Retina (tissue), 1 donor: ENCODE data around the gene SPATA21.

Experiments used
- DNase-seq: peaks from one replicate; pipeline ENCODE4 v3.0.0-alpha.2; 2016

SPATA21 gene

DNA sequence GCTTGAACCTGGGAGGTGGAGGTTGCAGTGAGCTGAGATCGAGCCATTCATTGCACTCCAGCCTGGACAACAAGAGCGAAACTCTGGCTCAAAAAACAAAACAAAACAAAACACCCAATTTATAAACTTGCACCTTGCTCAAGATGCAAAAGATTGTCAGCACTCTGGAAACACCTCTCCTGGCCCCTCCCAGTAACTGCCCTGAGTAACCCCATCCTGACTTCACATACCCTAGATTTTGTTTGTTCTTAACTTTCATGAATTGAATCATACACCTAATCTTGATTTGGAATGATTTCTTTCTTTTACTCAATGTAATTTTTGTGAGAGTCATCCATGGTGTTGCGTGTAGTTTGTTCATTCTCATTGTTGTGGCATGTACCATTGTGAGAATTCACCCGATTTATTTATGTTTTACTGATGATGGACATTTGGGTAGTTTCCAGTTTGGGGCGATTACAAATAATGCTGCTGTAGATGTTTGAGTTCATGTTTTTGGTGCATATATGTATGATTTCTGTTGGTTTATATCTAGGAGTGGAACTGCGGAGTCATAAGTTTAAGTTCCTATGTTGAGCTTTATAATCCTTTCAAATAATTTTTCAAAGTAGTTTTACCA is 13.7 kb upstream of the SPATA21 start:
- no peak for DNase-seq

DNA sequence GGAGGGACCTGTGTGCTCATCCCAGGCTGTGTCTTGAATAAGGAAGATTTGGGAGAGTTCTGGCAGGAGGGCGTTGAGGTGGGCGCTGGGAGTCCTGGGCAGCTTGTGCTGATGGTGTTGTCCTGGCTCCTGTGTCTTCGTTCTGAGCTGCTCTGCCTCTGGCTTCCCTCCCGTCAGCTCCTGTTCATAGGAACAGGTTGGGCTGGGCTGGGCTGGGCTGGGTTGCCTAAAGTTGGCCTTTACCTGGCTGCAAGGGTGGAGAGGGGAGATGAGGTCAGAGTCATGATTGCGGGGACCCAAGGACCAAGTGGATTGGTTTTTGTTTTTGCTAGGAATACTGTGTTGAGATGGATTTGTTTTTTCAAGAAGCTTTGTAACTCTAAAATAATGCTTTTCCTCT is 12.4 kb upstream of the SPATA21 start:
- no peak for DNase-seq

DNA sequence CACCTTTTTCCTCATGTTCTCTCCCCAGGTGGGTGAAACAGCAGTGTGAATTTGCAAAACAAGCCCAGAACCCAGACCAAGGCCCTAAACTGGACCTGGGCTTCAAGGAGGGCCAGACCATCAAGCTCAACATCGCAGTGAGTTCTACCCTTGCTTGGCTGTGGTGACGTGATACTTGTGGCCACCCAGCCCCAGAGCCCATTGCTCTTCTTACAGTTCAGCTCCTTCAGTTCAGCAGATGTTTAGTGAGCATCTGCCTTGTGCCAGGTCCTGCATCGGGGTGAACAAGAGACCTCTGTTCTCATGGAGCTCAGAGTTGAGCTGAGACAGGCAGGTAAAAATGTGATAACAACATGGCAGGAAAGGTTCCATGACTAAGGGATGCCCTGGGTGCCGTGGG is 11.8 kb upstream of the SPATA21 start:
- DNase-seq: no peak

DNA sequence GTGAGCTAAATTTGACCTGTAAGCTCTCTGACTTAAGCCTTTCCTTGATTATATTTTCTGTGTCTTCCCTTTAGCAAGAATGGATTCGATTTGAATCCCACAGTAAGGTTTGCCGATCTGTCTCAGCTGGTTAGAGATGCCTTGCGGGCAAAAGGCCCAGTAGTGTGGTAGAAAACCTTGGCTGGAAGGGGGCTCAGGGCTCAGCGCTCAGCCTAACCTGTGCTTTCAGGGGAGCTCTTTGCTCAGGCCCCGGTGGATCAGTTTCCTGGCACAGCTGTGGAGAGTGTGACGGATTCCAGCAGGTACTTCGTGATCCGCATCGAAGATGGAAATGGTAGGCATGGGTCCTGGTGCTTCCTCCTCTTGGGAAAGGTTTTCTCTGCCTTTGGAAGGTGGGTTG is 10.4 kb upstream of the SPATA21 start:
- DNase-seq: no peak

DNA sequence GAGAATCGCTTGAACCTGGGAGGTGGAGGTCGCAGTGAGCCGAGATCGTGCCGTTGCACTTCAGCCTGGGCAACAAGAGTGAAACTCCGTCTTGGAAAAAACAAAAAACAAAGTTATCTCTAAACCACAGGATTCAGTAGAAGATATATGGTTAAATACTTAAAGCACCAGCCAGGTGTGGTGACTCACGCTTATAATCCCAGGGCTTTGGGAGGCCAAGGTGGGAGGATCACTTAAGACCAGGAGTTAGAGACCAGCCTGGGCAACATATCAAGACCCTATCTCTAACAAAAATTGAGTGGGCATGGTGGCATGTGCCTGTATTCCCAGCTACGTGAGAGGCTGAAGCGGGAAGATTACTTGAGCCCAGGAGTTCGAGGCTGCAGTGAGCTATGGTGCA is 8.9 kb upstream of the SPATA21 start:
- no peak for DNase-seq

DNA sequence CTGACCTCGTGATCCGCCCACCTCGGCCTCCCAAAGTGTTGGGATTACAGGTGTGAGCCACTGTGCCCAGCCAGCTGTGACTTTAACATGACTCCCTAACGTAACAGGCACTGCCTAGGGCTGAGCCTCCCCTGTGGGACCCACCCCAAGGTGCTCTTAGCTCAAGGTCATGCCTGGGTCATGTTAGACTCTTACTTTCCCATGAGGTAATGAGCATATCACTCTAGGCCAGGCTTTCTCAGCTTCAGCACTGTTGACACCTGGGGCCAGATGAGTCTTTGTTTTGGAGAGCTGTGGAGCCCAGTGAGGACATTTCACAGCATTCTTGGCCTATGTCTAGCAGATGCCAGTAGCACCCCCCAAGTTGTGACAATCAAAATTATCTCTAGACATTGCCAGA is 7.8 kb upstream of the SPATA21 start:
- DNase-seq: no peak

DNA sequence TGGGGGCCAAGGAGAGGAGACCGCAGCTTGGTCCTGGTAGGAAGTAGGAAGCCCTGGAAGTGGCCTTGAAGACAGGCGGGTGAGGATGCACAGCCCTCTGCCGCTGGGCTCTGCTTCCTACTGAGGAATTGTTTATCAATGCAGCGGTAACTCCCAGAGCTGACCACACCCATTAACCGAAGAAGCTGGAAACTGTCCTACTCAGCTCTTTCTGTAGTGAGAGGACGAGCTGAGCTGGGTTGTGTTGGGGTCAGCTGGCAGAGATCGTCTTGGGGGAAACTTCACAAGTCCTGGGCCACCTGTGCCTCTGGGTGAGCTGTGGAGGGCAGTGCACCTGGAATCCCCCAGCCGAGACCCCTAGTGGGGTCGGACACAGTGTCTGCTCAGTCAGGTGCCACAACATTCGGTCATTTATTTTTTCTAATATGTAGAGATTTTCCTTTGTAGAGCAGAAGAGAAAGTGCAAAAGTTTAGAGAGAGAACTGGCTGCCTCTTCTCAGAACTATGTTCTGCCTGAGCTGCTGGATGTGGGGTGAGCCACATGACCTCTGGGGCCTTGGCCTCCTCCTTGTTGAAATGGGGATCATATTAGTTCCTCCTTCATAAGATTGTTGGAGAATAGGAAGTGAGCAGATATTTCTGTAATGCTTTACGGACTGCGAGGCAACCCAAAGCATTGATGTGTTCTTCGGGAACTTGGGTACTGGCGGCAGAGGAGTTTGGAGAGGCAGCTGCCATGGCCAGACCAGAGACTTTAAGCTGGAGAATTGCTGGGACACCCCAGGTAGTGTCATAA is 6.9 kb upstream of the SPATA21 start:
- DNase-seq: no peak

DNA sequence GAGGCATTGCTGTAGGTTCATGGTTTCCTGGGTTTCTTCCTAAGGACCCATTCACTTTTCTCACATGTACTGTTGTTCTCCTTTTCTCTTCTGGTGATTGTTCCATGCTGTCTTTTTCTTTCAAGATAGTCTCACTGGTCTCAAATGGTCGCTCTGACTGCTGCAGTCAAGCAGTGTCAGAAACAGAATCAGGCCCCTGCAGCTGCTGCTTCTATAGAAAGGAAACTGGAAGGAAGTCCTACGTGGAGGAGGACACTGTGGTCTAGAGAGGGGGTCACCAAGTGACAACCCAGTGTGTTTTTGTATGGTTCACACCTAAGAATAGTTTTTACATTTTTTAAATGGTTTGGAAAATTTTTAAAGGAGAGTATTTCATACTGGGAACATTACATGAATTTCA is 5.7 kb upstream of the SPATA21 start:
- no peak for DNase-seq

DNA sequence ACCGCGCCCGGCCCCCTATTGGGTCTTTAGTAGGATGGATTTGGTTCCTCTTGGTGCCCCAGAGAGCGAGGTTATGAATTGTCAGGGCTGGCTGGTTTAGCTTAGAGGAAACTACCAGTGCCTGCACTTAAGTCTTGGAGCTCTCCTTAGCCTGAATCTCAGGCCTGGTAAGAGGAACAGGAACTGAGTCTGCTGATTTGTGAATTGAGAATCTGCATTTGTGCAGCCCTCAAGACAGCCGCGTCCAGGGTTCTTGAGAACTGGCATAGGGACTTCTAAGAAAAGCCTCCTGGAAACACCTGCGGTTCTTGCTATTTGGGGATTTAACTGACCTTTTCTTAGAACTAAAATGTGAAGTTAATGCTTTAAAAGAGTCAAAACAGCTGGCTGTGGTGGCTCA is 5.0 kb upstream of the SPATA21 start:
- no peak for DNase-seq

DNA sequence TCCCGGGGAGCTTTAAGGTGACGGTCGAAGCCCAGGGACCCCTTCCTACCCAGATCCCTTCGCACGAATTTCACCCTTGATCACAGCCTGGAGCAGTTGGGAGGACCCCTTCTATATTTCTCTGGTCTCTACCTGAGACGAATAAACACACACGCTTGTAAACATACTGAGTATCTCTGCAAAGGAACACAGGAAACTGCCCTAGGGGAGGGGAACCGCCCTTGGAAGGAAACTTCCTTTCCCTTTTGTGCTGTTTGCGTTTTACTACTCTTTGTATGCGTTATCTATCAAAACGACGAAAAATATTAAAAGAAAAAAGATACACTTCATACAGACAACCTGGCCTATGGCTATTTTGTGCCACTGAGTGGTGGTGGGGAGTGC is 4.0 kb upstream of the SPATA21 start:
- DNase-seq: no peak

DNA sequence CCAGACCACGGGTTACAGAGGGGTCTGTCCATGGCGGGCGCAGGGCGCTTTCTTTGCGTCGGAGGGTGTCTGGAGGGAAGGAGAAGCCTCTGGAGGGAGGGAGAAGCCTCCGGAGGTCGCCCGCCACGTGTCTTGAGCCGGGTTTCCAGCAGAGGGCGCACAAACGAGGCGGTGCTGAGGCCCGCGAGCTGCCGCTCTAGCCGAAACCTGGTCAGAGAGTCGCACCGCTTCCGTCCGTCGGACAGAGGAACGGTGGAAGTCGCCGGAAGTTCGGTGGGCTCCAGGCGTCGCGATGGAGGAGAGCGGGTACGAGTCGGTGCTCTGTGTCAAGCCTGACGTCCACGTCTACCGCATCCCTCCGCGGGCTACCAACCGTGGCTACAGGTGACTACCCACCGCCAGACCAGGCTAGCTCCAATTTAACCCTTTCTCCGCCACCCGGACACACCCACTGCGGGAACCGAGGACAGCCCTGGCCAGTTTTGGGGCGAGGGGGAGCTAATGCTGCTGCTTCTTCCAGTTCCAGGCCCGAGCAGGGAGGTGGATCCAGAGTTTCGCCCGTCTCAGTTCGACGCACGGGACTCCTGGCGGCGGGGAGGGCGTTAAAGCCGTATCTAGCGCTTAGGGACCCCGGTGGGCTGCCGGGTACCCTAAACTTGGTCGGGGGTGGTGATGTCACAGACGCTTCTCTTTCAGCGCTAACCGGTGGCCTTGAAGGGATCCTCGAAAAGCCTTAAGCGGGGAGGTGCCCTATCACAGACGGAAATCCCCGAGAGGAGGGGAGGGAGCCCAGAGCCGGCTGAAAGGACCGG is 3.5 kb upstream of the SPATA21 start, which contains the start of gene NECAP2:
Gene NECAP2, plus strand, starts transcription at position 255 of the 812 bp plus-strand sequence. Its CDS starts 38 bp downstream, at position 293.
- peak; percentile 98 for DNase-seq

DNA sequence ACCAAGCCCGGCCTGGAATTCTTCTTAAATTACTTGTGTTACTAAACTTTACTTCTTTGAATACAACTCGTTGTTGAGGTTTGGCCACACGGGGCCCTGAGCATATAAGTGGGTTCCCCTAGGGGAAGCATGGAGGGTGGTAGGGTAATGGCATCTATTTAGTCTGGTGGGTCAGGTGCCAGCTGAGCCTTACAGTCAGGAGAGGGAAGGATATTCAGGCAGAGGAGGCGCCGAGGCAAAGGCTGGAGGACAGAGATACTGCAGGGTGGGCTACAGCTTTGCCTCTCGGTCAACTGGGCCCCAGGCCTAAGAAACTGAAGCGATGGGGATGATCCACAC is 2.9 kb upstream of the SPATA21 start:
- DNase-seq: no peak

DNA sequence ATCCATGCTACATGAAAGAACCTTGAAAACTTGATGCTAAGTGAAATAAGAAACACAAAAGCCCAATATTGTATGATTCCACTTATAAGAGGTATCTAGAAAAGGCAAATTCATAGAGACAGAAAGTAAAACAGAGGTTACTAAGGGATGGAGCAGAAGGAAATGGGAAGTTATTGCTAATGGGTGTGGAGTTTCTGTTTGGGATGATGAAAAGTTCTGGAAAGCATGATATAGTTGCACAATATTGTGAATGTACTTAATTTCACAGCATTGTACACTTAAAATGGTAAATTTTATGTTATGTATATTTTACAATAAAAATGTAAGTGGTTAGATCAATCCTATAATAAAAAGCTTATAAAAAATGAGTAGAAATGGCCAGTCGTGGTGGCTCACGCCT is 1.7 kb upstream of the SPATA21 start:
- DNase-seq: no peak

DNA sequence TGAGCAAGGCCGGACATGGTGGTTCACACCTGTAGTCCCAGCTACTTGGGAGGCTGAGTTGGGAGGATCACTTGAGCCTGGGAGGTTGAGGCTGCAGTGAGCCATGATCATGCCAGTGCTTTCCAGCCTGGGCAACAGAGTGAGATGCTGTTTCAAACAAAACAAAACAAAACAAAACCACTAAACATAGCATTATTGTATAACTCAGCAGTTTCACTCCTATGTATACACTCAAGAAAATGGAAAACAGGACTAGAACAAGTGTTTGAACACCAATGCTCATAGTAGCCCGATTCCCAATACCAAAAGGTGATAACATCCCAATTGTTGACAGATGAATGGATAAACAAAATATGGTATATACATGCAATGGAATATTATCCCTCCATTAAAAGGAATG is 1.3 kb upstream of the SPATA21 start:
- DNase-seq: no peak

DNA sequence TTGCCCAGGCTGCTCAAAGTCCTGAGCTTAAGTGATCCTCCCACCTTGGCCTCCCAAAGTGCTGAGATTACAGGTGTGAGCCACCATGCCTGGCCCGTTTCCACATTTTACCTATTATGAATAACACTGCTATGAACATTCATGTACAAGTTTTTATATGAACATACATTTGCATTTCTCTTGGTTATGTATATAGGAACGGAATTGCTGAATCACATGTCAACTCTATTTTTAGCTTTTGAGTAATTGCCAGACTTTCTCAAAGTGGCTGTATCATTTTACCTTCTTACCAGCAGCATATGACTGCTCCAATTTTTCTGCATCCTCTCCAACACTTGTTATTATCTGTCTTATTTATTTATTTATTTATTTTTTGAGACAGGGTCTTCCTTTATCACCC is 2.7 kb downstream of the SPATA21 start:
- no peak for DNase-seq

DNA sequence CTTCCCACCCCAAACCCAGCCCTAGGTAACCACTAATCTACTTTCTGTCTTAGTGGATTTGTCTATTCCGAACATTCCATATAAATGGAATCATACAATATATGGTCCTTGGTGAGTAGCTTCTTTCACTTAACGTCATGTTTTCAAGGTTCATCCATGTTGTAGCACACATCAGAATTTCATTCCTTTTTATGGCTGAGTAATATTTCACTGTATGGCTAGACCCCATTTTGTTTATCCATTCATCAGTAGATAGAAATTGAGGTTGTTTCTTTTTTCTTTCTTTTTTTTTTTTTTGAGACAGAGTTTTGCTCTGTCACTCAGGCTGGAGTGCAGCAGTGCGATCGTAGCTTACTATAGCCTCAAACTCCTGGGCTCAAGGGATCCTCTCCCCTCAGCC is 3.2 kb downstream of the SPATA21 start:
- no peak for DNase-seq

DNA sequence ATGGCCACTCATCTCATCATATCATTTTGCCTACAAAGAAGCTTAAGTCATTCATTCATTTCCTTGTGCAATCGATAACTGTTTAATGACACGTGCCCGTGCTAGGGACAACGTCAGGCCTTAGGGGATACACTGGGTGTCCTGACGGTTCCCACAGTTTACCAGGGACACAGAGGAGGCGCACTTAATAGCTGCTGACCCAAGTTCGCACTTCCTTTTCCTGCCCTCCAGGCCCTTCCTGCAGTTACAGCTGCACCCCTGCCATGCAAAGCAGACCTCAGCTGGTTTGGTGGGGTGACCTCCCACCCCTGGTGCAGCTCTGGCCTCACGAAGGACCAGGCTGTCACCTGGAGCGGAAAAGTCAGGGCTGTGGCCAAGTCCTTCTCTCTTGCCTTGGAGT is 4.2 kb downstream of the SPATA21 start:
- DNase-seq: no peak

DNA sequence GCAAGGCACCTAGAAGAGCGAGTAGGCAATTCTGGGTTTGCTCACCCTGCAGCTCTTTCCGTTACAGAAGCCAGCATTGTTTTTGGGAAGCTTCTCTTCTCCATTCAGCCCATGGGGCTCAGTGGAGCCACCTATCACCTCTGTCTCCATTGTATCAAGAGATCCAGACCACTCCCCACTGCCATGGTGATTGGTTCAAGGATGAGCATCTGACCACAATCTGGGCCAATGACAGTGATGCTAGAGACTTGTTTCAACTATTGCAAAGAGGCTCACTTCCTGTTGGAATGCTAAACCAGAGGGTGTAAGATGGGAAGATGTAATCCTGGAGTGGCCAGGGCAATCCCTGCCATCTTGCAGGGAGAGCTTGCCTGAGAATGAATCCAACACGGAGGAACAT is 6.6 kb downstream of the SPATA21 start:
- no peak for DNase-seq

DNA sequence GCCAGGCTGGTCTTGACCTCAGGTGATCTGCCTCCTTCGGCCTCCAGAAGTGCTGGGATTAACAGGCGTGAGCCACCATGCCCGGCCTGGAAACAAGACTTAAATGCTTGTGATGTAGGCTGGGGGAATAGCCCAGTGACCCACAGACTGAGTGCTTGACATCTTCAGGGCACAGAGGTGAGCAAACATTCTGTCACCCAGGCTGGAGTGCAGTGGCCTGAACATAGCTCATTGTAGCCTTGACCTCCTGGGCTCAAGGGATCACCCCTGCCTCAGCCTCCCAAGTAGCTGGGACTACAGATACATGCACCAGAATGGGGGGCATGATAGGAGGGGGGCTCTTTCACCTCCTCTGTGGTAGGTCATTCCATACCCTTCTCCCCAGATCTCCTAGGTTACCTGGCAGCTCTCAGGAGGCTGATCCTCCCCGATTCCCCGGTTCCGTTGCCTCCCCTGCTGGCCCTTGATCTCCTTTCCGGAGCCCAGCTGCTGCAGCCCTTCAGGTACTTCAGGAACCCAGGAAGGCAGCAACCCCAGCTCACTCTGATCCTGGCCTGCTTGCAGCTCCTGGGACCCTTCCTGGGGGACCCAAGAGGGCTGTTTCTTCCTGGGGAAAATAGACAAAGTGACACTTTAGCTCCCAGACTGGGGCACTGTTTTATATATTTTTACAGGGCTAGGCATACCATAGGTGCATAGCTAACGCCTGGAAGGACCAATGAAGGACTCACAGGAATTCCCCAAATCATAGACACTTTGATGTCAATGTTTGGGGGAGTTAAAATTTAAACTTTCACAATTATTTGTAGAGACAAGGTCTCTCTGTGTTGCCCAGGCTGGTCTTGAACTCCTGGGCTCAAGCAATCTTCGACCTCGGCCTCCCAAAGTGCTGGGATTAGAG is 11.8 kb downstream of the SPATA21 start:
- DNase-seq: no peak

DNA sequence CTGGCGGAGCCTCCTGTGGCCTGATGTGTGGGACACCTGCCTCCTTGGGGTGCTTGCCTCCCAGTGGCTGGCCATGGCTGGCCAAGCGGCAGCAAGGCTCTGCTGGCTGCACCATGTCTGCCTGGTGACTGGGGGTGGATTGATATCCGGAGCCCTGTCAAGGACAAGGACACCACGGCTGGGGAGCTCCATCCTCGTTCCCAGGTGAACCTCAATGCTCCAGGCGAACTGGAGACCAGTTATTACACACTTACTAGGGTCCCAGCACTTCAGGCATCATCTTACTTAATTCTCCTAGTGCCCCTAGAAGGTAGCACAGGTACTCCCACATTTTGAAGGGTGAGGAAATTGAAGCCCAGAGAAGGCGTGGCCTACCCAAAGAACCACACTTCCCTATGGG is 15.2 kb downstream of the SPATA21 start:
- DNase-seq: no peak

DNA sequence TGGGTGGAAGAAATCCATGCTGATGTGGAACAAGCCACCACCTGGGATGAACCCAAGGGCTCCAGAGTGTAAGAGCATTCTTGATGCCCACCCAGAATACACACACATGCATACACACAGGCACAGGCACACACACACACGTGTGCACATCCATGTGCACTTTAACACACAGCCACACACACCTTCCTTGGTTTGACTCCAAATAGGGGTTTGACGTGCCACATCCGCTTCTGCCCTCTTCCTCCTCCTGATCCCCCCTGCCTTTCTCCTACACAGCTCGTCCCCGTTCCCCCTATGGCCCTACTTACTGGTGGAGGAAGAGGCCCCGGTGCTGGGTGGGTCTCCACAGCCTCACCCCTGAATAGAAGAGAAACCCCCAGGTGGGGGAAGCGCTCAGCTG is 16.0 kb downstream of the SPATA21 start:
- DNase-seq: no peak

DNA sequence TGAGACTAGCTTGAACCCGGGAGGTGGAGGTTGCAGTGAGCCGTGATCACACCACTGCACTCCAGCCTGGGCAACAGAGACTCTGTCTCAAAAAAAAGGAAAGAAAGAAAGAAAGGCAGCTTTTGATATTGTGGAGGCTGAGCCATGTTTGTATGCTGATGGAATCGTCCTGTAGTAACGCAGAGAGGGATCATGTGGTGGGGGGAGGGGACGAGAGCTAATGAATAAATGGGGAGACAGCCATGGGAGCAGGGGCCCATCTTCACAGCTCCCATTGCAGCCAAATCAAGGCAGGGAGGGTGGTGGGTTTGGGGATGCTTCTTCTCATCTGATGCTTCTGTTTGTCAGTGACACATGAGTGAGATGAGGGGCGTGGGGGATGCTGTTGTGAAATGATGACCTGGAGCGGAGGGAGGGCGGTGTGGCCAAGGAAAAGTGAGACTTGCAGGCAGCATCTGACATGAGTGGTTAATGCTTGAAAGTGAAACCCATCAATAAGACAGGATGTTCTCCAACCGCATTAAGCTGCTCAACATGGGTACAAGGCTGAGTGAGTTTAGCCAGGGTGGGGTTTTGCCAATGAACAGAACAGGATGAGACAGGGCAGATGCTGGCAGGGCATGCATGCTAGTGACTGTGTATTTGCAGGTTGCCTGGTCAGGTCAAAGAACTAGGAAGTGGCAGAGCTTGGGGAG is 16.7 kb downstream of the SPATA21 start:
- DNase-seq: no peak
